Mammary epithelial cell (primary cell): ENCODE data around the gene TMED8.

ENCODE experiments used
- EZH2 ChIP-seq: IDR thresholded peaks from 2 replicates; pipeline ENCODE4 v1.6.1; 2012; ENCODE audit warnings: low read length, inconsistent platforms, borderline replicate concordance
- TF ChIP-seq, protein P1 (sequence below), 2 donors: IDR thresholded peaks in 1 of 2; conservative IDR thresholded peaks in 1 of 2; 2 replicates each; pipeline ENCODE4 v1.5.1; 2011 to 2012; ENCODE audit warnings: inconsistent platforms in 2 of 2, low read length in 2 of 2, mild to moderate bottlenecking in 2 of 2, control low read depth in 1 of 2, low read depth in 1 of 2; ENCODE audit not compliant: insufficient read depth in 1 of 2; ENCODE audit errors: extremely low read depth in 1 of 2

DNA sequence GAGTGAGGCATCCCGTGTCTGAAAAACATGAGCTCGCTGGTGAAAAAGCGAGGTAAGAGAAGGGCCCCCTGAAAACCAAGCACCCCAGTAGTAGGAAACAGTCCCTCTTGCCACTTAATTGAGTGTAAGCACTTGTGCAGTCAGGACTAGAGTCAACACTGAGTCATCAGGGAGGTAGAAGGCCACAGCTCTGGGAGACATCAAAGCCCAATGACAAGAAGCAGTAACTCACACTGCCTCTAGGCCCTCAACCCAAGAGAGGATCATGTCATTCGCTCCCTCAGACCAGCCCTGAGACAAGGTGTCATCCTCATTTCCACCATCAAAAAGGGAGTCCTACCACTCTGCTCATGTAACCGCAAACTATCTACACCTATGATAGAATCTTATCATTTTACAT lies 74.0 kb downstream of the TMED8 start:
- TF ChIP-seq, protein P1, sequence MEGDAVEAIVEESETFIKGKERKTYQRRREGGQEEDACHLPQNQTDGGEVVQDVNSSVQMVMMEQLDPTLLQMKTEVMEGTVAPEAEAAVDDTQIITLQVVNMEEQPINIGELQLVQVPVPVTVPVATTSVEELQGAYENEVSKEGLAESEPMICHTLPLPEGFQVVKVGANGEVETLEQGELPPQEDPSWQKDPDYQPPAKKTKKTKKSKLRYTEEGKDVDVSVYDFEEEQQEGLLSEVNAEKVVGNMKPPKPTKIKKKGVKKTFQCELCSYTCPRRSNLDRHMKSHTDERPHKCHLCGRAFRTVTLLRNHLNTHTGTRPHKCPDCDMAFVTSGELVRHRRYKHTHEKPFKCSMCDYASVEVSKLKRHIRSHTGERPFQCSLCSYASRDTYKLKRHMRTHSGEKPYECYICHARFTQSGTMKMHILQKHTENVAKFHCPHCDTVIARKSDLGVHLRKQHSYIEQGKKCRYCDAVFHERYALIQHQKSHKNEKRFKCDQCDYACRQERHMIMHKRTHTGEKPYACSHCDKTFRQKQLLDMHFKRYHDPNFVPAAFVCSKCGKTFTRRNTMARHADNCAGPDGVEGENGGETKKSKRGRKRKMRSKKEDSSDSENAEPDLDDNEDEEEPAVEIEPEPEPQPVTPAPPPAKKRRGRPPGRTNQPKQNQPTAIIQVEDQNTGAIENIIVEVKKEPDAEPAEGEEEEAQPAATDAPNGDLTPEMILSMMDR (conservative IDR thresholded peaks at IDR 0.05 in 1 of 2, IDR thresholded peaks at IDR 0.05 in 1 of 2; ENCODE audit: extremely low read depth in 1 of 2, insufficient read depth in 1 of 2, low read depth in 1 of 2, low read length in 2 of 2): no peak
- TF ChIP-seq EZH2: no peak
